ENCODE results near the gene AFF3.

DNA sequence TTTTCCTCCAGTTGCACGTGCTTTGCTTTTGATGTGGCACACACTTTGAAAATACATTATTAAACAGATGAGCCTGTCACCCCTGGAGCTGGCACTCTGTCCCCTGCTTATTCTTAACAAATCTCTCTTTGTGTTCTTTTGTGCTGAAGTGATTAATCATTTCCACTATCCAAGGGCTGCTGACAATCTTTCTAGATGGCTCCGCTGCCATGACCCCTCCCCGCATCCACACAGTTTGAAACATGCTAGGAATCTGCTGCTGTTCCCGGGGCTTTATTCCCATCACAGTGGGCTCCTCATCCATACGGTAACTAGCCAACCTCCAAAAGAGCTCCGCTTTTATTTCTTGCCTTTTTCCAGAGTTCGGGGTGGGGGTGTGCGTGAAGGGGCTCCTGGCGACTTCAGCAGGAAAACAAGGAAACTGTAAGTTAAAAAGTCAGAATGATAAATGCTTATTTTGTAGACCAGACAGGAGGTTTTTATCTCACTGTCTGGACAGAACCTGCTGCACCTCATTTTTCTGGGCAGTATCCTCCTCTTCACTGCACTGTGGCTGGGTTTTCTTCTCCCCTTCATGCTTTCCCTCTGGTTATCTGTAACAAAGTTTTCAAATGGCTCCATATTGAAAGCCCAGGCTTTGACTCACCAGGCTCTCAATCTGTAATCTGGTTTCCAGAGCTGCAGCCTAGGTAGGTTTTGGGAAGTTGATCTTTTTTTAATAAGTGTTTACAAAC is 319.7 kb downstream of the AFF3 start:
- TF ChIP-seq, protein P1, sequence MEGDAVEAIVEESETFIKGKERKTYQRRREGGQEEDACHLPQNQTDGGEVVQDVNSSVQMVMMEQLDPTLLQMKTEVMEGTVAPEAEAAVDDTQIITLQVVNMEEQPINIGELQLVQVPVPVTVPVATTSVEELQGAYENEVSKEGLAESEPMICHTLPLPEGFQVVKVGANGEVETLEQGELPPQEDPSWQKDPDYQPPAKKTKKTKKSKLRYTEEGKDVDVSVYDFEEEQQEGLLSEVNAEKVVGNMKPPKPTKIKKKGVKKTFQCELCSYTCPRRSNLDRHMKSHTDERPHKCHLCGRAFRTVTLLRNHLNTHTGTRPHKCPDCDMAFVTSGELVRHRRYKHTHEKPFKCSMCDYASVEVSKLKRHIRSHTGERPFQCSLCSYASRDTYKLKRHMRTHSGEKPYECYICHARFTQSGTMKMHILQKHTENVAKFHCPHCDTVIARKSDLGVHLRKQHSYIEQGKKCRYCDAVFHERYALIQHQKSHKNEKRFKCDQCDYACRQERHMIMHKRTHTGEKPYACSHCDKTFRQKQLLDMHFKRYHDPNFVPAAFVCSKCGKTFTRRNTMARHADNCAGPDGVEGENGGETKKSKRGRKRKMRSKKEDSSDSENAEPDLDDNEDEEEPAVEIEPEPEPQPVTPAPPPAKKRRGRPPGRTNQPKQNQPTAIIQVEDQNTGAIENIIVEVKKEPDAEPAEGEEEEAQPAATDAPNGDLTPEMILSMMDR (IDR thresholded peaks at IDR 0.05; ENCODE audit: low read depth, low read length, poor library complexity, severe bottlenecking), result no peak
- TF ChIP-seq EZH2phosphoT487 (IDR thresholded peaks at IDR 0.05; ENCODE audit: borderline replicate concordance, low read length), result no peak
